ENCODE measurements around the gene C2CD4C.

DNA sequence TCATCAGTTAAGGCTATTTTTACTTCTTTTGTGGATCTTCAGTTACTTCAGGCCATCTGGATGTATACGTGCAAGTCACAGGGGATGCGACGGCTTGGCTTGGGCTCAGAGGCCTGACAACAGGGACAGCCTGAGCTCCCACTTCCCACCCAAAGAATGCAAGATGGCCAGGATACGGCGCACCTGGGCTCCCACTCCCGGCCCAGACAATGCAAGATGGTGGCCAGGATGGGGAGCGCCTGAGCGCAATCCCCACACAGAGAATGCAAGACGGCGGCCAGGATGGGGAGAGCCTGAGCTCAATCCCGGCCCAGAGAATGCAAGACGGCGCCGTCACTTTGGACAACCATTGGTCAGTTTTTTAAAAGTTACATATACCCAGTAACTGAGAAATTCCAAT is 39.1 kb downstream of the C2CD4C start:
- TF ChIP-seq POLR2A (IDR thresholded peaks at IDR 0.05) (no peak), POLR2AphosphoS5 (IDR thresholded peaks at IDR 0.05) (no peak), EP300 (IDR thresholded peaks at IDR 0.05) (no peak)
- TF ChIP-seq, protein P1, sequence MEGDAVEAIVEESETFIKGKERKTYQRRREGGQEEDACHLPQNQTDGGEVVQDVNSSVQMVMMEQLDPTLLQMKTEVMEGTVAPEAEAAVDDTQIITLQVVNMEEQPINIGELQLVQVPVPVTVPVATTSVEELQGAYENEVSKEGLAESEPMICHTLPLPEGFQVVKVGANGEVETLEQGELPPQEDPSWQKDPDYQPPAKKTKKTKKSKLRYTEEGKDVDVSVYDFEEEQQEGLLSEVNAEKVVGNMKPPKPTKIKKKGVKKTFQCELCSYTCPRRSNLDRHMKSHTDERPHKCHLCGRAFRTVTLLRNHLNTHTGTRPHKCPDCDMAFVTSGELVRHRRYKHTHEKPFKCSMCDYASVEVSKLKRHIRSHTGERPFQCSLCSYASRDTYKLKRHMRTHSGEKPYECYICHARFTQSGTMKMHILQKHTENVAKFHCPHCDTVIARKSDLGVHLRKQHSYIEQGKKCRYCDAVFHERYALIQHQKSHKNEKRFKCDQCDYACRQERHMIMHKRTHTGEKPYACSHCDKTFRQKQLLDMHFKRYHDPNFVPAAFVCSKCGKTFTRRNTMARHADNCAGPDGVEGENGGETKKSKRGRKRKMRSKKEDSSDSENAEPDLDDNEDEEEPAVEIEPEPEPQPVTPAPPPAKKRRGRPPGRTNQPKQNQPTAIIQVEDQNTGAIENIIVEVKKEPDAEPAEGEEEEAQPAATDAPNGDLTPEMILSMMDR (IDR thresholded peaks at IDR 0.05): no peak

All from upper lobe of left lung (tissue), 4 donors.